K562 (cell line): ENCODE measurements around the gene ZDHHC8. TPM values are rescaled to one million over a fixed set of nuclear protein-coding genes. Genes with fewer than 3 reads are reported as not detected.
A peak's percentile ranks its signal among the peaks of the same experiment; 100 is the strongest.

Source experiments
- ATAC-seq: fragments of 200-7000 bp; cut with Tn5 transposase; 3 replicates; pipeline ENCODE4 v1.9.1; 2020; ENCODE audit warnings: moderate library complexity
- BruUV-seq: library from RNA; stranded (reverse); fragments of 400-500 nt; replicated peaks from 2 replicates; lab custom pipeline; 2021; lab: Mats Ljungman, UMichigan
- CTCF ChIA-PET: fragments of 300-600 bp; formaldehyde crosslinking; extraction: SDS; loops from one replicate; lab custom pipeline; 2021; ENCODE audit warnings: low intra/inter-chr PET ratio; lab: Yijun Ruan, JAX
- POLR2A ChIA-PET: fragments of 300-600, 350-650 bp; sonication (Branson Sonifier 250); formaldehyde crosslinking; extraction: SDS; loops from one replicate; lab custom pipeline; 2021; ENCODE audit warnings: antibody characterized with exemption, inconsistent platforms; lab: Yijun Ruan, JAX
- DNase-seq, 4 experiments: peaks; one replicate each; pipeline versions ENCODE4 v3.0.0 to v3.0.0-alpha.2; 2011 to 2018; ENCODE audit warnings: low spot score in 3 of 4, mixed read lengths in 3 of 4; ENCODE audit errors: extremely low read depth in 1 of 4
- FAIRE-seq: peaks from 2 replicates; lab custom pipeline; 2011; peaks lifted over from hg19 to GRCh38; lab: Jason Lieb, UNC
- H2AFZ ChIP-seq: 2 replicates; pipeline ENCODE4 v1.6.0; 2011; ENCODE audit warnings: low read depth, low read length, control low read depth, inconsistent platforms
- H3K27ac ChIP-seq: fragments of 200-600 bp; 3 replicates; pipeline ENCODE4 v1.8.0; 2011; ENCODE audit warnings: low read depth, mild to moderate bottlenecking, control low read depth, inconsistent platforms, low read length, moderate library complexity, mixed read lengths; ENCODE audit errors: extremely low read depth
- H3K27me3 ChIP-seq, 2 experiments: fragments of 300-600 bp in 1 of 2; 2 replicates in 1 of 2; 3 replicates in 1 of 2; pipeline versions ENCODE4 v1.6.0 to v1.8.0; 2011; ENCODE audit warnings: inconsistent platforms in 2 of 2, low read length in 2 of 2, mild to moderate bottlenecking in 1 of 2, mixed read lengths in 1 of 2, moderate library complexity in 1 of 2; ENCODE audit not compliant: control insufficient read depth in 2 of 2, insufficient read depth in 2 of 2
- H3K36me3 ChIP-seq: fragments of 300-600 bp; 3 replicates; pipeline ENCODE4 v1.8.0; 2011; ENCODE audit warnings: mild to moderate bottlenecking, low read length, inconsistent platforms; ENCODE audit not compliant: control insufficient read depth, insufficient read depth
- H3K4me1 ChIP-seq, 2 experiments: fragments of 200-600 bp in 1 of 2; replicated peaks in 1 of 2; 2 replicates in 1 of 2; 3 replicates in 1 of 2; pipeline versions ENCODE4 v1.5.1 to v1.8.0; 2011; ENCODE audit warnings: inconsistent platforms in 2 of 2, low read length in 2 of 2, mild to moderate bottlenecking in 1 of 2, mixed read lengths in 1 of 2, moderate library complexity in 1 of 2; ENCODE audit not compliant: control insufficient read depth in 2 of 2, insufficient read depth in 2 of 2
- H3K4me2 ChIP-seq: 2 replicates; pipeline ENCODE4 v1.6.1; 2011; ENCODE audit warnings: low read length, control low read depth, inconsistent platforms, mixed read lengths; ENCODE audit not compliant: insufficient read depth
- H3K4me3 ChIP-seq: fragments of 200-600 bp; sonication (generic), shearing (Covaris generic); 2 replicates; pipeline ENCODE4 v1.5.1; 2016; ENCODE audit warnings: control low read depth, inconsistent platforms
- H3K79me2 ChIP-seq: fragments of 200-600 bp; 3 replicates; pipeline ENCODE4 v1.8.0; 2011; ENCODE audit warnings: low read length, inconsistent platforms; ENCODE audit not compliant: control insufficient read depth, insufficient read depth
- H3K9ac ChIP-seq, 2 experiments: 2 replicates each; pipeline versions ENCODE4 v1.6.0 to v1.6.1; 2011; ENCODE audit warnings: low read depth in 2 of 2, low read length in 2 of 2, control low read depth in 1 of 2, inconsistent platforms in 1 of 2, mild to moderate bottlenecking in 1 of 2, mixed read lengths in 1 of 2; ENCODE audit not compliant: insufficient read depth in 1 of 2
- H3K9me1 ChIP-seq: one replicate; pipeline ENCODE4 v1.6.0; 2011; ENCODE audit warnings: inconsistent platforms, mild to moderate bottlenecking, low read length, moderate library complexity; ENCODE audit not compliant: control insufficient read depth, insufficient read depth
- H3K9me3 ChIP-seq: replicated peaks from 2 replicates; pipeline ENCODE4 v1.5.1; 2011; ENCODE audit warnings: low read depth, low read length, inconsistent platforms; ENCODE audit not compliant: control insufficient read depth, insufficient read depth
- H4K20me1 ChIP-seq: replicated peaks from 2 replicates; pipeline ENCODE4 v1.6.1; 2011; ENCODE audit warnings: low read length, inconsistent platforms, mixed read lengths; ENCODE audit not compliant: control insufficient read depth, insufficient read depth
- CAMTA2 ChIP-seq: fragments of 250-450 bp; sonication (Bioruptor Pico); conservative IDR thresholded peaks from 2 replicates; pipeline ENCODE4 v1.5.1; 2022
- KDM2B ChIP-seq: fragments of 250-450 bp; sonication (Bioruptor Pico); IDR thresholded peaks from 2 replicates; pipeline ENCODE4 v1.8.0; 2021; ENCODE audit warnings: mild to moderate bottlenecking, moderate library complexity
- POU5F1 ChIP-seq: fragments of 150-350 bp; IDR thresholded peaks from 2 replicates; pipeline ENCODE4 v1.6.1; 2014; ENCODE audit warnings: borderline replicate concordance, low read length, low read depth, mild to moderate bottlenecking; ENCODE audit not compliant: partially characterized antibody
- WHSC1 ChIP-seq: IDR thresholded peaks from one replicate; pipeline ENCODE4 v1.6.1; 2012; ENCODE audit warnings: low read length, control low read depth, inconsistent platforms
- WGBS: fragments of 100-300 bp; shearing (Covaris generic); methylation state at CpG from one replicate; pipeline ENCODE4 v1.1.6; 2016; ENCODE audit warnings: low coverage, mixed read lengths; ENCODE audit not compliant: insufficient coverage; ENCODE audit errors: missing lambda C conversion rate; 5-methylcytosine and 5-hydroxymethylcytosine counted together
- in situ Hi-C: fragments of 300-500 bp; cut with MboI; formaldehyde crosslinking; loops from 4 replicates; pipeline ENCODE4 v1.15.0; 2018; ENCODE audit warnings: inconsistent platforms, mixed read lengths
- intact Hi-C: fragments of 100-400 bp; cut with micrococcal nuclease; formaldehyde crosslinking; loops from 2 replicates; pipeline ENCODE4 v1.14.2; 2022
- polyA plus RNA-seq, 8 experiments: library from polyadenylated mRNA; depleted of rRNA in 4 of 8; stranded (reverse) in 5 of 8; unstranded in 3 of 8; fragments of >200 nt; fragmentation: Nextera tagmentation in 2 of 8; fragmentation: Illumina TruSeq in 1 of 8; extraction: Ambion mirVana in 2 of 8; extraction: Trizol in 1 of 8; gene quantifications; 2 replicates each; pipeline versions ENCODE4 v1.2.1 to v1.2.3, GENCODE V29; 2011 to 2014; ENCODE audit warnings: inconsistent platforms in 1 of 8, missing spikeins in 1 of 8
- total RNA-seq, 7 experiments: library from RNA; depleted of rRNA in 6 of 7; stranded (reverse); fragments of >200 nt in 6 of 7; fragmentation: Illumina TruSeq in 2 of 7; extraction: Trizol in 2 of 7; gene quantifications; 2 replicates each; pipeline versions ENCODE4 v1.2.1 to v1.2.3, GENCODE V29; 2011 to 2021; ENCODE audit warnings: low replicate concordance in 1 of 7
- TF ChIP-seq, protein P1 (sequence below): conservative IDR thresholded peaks from 2 replicates; pipeline ENCODE4 v1.6.1; 2011; ENCODE audit warnings: low read depth, mild to moderate bottlenecking, low read length; ENCODE audit not compliant: control insufficient read depth

Gene ZDHHC8
- total and polyA plus RNA-seq, 9 of the 15 experiments (the other 6 are each of a cell fraction or from before 2014, with no cell fraction given), result 0.04 to 109 (median 16.4) TPM

GRCh38 chr22:20089977-20090729 is 41.5 kb upstream of the ZDHHC8 start:
- ATAC-seq, result no peak
- TF ChIP-seq CAMTA2 (CRISPR knock-in tag), result 0 out of 2 replicates have a peak, but pooled peaks have one; percentile 35
- peak; percentile 6; the same call in 1 of the 2 replicates for TF ChIP-seq KDM2B (CRISPR knock-in tag)
- no peak for TF ChIP-seq POU5F1
- TF ChIP-seq WHSC1, result peak; percentile 84
- TF ChIP-seq, protein P1, sequence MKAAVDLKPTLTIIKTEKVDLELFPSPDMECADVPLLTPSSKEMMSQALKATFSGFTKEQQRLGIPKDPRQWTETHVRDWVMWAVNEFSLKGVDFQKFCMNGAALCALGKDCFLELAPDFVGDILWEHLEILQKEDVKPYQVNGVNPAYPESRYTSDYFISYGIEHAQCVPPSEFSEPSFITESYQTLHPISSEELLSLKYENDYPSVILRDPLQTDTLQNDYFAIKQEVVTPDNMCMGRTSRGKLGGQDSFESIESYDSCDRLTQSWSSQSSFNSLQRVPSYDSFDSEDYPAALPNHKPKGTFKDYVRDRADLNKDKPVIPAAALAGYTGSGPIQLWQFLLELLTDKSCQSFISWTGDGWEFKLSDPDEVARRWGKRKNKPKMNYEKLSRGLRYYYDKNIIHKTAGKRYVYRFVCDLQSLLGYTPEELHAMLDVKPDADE, result no peak

More at GRCh38 chr22:20089977-20090729, 41.5 kb upstream of the ZDHHC8 start:
- BruUV-seq, result no TSS peak
- ChIA-PET CTCF (no interaction called here), POLR2A (interaction anchor here (0.7 to 19.4 kb wide), 9 partner anchors 7 to 452 kb away, joined by 3 to 513 read pairs (median 3); partner anchors contain the start of genes DGCR8, RANBP1 and TRMT2A)
- FAIRE-seq, result no peak
- WGBS, result 94% methylated on average over 11 of the region's 11 CpGs
- DNase-seq, result no peak
- no peak overlapping the region for H2AFZ ChIP-seq
- H3K4me2 ChIP-seq, result no peak overlapping the region
- no peaks in the 10 kb centered on the region for H3K9me1 ChIP-seq
- H3K36me3 ChIP-seq, result peaks cover 99% of the 10 kb centered on the region
- peaks cover 10% of the 10 kb centered on the region; the same call in 1 of the 2 replicates for H4K20me1 ChIP-seq
- peaks cover 5 to 17% of the 10 kb centered on the region in 2 experiments for H3K4me1 ChIP-seq
- H3K9me3 ChIP-seq, result no peaks in the 10 kb centered on the region
- H3K9ac ChIP-seq, result peak overlapping the region in 1 of 2 experiments; percentile 13; a peak in 1 of 4 replicates
- H3K27ac ChIP-seq, result no peak overlapping the region
- intact Hi-C loops (no loop called here), in situ Hi-C loops (loop anchor here (5.0 kb wide), 1 partner anchor 118 kb away; no protein-coding TSS in a partner anchor)
- no peaks in the 10 kb centered on the region for H3K27me3 ChIP-seq
- peaks cover 71% of the 10 kb centered on the region for H3K79me2 ChIP-seq
- no peak overlapping the region for H3K4me3 ChIP-seq
